Measurements from ENCODE around the gene GPR25.

GPR25 gene

DNA sequence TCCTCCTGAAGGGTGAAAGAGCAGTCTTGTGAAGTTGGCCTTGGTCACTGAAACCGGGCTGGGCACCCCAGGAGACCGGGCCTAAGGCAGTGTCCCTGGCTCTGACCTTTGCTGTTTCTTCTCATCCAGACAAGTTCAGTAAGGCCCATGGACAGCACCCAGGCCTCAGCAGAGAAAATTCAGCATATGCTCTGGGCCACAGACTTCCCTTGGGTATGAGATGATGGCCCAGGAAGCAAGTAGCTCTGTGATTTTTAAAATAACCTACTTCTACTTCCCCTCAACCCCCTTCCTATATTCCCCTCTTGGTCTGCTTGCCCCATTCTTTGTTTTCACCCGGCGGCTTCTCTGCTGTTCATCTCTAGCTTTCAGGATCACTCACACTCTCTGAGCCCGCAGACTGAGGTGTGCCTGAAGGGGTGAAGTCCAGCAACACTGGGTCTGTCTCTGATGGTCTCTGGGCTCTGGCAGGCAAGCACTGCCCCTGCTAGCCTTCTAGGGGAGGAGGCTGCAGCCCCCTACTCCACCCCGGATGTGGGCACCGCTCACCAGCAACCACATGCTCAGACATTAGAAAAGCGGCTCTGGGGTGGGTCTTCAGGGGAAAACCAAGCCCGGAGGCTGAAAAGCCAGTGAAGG is 2.9 kb upstream of the GPR25 start:
- Histone ChIP-seq H3K4me2 (ENCODE audit: low read depth, low read length, poor library complexity, severe bottlenecking) (peak overlapping the region; percentile 65), H3K9me2 (replicated peaks; ENCODE audit: low read depth, low read length) (no peaks in the 10 kb centered on the region), H3K9me3 (ENCODE audit: insufficient read depth, low read depth, low read length) (no peaks in the 10 kb centered on the region), H3K79me2 (ENCODE audit: insufficient read depth, low read length) (no peaks in the 10 kb centered on the region), H3K4me3 (ENCODE audit: low read length, poor library complexity, severe bottlenecking) (peak overlapping the region; percentile 59), H3K4me1 (ENCODE audit: insufficient read depth, low read length, poor library complexity, severe bottlenecking) (peaks cover 58% of the 10 kb centered on the region), H2AFZ (ENCODE audit: low read length) (no peak overlapping the region), H3K36me3 (ENCODE audit: insufficient read depth, low read length) (no peaks in the 10 kb centered on the region), H3F3A (ENCODE audit: low read depth) (peaks cover 8% of the 10 kb centered on the region; the same call in 1 of the 2 replicates), H3K9ac (ENCODE audit: low read depth, low read length, poor library complexity, severe bottlenecking) (peak overlapping the region; percentile 58), H4K20me1 (ENCODE audit: insufficient read depth, low read length, poor library complexity, severe bottlenecking) (no peaks in the 10 kb centered on the region), H3K27me3 (ENCODE audit: insufficient read depth, low read length, poor library complexity, severe bottlenecking) (no peaks in the 10 kb centered on the region)
- no peak for TF ChIP-seq EZH2phosphoT487 (IDR thresholded peaks at IDR 0.05; ENCODE audit: borderline replicate concordance)
- no peak for TF ChIP-seq CTCF (conservative IDR thresholded peaks at IDR 0.05; ENCODE audit: low read length)

DNA sequence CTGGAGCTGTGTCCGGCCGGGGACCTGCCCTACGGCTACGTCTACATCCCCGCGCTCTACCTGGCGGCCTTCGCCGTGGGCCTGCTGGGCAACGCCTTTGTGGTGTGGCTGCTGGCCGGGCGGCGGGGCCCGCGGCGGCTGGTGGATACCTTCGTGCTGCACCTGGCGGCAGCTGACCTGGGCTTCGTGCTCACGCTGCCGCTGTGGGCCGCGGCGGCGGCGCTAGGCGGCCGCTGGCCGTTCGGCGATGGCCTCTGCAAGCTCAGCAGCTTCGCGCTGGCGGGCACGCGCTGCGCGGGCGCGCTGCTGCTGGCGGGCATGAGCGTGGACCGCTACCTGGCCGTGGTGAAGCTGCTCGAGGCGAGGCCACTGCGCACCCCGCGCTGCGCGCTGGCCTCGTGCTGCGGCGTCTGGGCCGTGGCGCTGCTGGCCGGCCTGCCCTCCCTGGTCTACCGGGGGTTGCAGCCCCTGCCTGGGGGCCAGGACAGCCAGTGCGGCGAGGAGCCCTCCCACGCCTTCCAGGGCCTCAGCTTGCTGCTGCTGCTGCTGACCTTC is 412 bp downstream of the GPR25 start:
- no peaks in the 10 kb centered on the region for H3K36me3 ChIP-seq (ENCODE audit: insufficient read depth, low read length)
- H2AFZ ChIP-seq (ENCODE audit: low read length), result no peak overlapping the region
- no peak overlapping the region for H3K4me3 ChIP-seq (ENCODE audit: low read length, poor library complexity, severe bottlenecking)
- H3K9me2 ChIP-seq (replicated peaks; ENCODE audit: low read depth, low read length), result no peaks in the 10 kb centered on the region
- no peaks in the 10 kb centered on the region for H3K27me3 ChIP-seq (ENCODE audit: insufficient read depth, low read length, poor library complexity, severe bottlenecking)
- no peaks in the 10 kb centered on the region for H3K79me2 ChIP-seq (ENCODE audit: insufficient read depth, low read length)
- no peaks in the 10 kb centered on the region for H4K20me1 ChIP-seq (ENCODE audit: insufficient read depth, low read length, poor library complexity, severe bottlenecking)
- TF ChIP-seq EZH2phosphoT487 (IDR thresholded peaks at IDR 0.05; ENCODE audit: borderline replicate concordance), result no peak
- no peak for TF ChIP-seq CTCF (conservative IDR thresholded peaks at IDR 0.05; ENCODE audit: low read length)
- peaks cover 41% of the 10 kb centered on the region for H3K4me1 ChIP-seq (ENCODE audit: insufficient read depth, low read length, poor library complexity, severe bottlenecking)
- H3K9ac ChIP-seq (ENCODE audit: low read depth, low read length, poor library complexity, severe bottlenecking), result no peak overlapping the region
- no peak overlapping the region for H3K4me2 ChIP-seq (ENCODE audit: low read depth, low read length, poor library complexity, severe bottlenecking)
- H3K9me3 ChIP-seq (ENCODE audit: insufficient read depth, low read depth, low read length), result no peaks in the 10 kb centered on the region
- H3F3A ChIP-seq (ENCODE audit: low read depth), result no peaks in the 10 kb centered on the region; the same call in 1 of the 2 replicates

GRCh38 chr1:200873671-200874397 is 1.1 kb downstream of the GPR25 start:
- TF ChIP-seq CTCF (conservative IDR thresholded peaks at IDR 0.05; ENCODE audit: low read length) (no peak), EZH2phosphoT487 (IDR thresholded peaks at IDR 0.05; ENCODE audit: borderline replicate concordance) (no peak)
- Histone ChIP-seq H4K20me1 (ENCODE audit: insufficient read depth, low read length, poor library complexity, severe bottlenecking) (no peaks in the 10 kb centered on the region), H3K27me3 (ENCODE audit: insufficient read depth, low read length, poor library complexity, severe bottlenecking) (no peaks in the 10 kb centered on the region), H3K4me2 (ENCODE audit: low read depth, low read length, poor library complexity, severe bottlenecking) (no peak overlapping the region), H3K79me2 (ENCODE audit: insufficient read depth, low read length) (no peaks in the 10 kb centered on the region), H3K9me3 (ENCODE audit: insufficient read depth, low read depth, low read length) (no peaks in the 10 kb centered on the region), H3K4me1 (ENCODE audit: insufficient read depth, low read length, poor library complexity, severe bottlenecking) (peaks cover 47% of the 10 kb centered on the region), H3K36me3 (ENCODE audit: insufficient read depth, low read length) (no peaks in the 10 kb centered on the region), H3F3A (ENCODE audit: low read depth) (no peaks in the 10 kb centered on the region; the same call in 1 of the 2 replicates), H3K9ac (ENCODE audit: low read depth, low read length, poor library complexity, severe bottlenecking) (no peak overlapping the region), H3K4me3 (ENCODE audit: low read length, poor library complexity, severe bottlenecking) (no peak overlapping the region), H3K9me2 (replicated peaks; ENCODE audit: low read depth, low read length) (no peaks in the 10 kb centered on the region), H2AFZ (ENCODE audit: low read length) (no peak overlapping the region)
